ENCODE results near the gene EPS15.

GRCh38 chr1:51512120-51512519 lies 6.9 kb downstream of the EPS15 start:
- TF ChIP-seq CTCF (IDR thresholded peaks at IDR 0.05; ENCODE audit: insufficient read depth, low read length, poor library complexity, severe bottlenecking) (no peak), EZH2phosphoT487 (conservative IDR thresholded peaks at IDR 0.05; ENCODE audit: low read length) (no peak)
